GM18868 (cell line): ENCODE results near the gene SPPL2B.
"Not testable (repeated sequence)": the region's sequence is repeated elsewhere in the genome, so short reads cannot be mapped to it uniquely, and the experiment has no call there.

Experiments
- ATAC-seq: cut with Tn5 transposase; IDR thresholded peaks from one replicate; pipeline ENCODE4 v1.9.1; 2021; ENCODE audit warnings: mild to moderate bottlenecking, moderate library complexity; ENCODE audit not compliant: unreplicated experiment

Gene SPPL2B

DNA sequence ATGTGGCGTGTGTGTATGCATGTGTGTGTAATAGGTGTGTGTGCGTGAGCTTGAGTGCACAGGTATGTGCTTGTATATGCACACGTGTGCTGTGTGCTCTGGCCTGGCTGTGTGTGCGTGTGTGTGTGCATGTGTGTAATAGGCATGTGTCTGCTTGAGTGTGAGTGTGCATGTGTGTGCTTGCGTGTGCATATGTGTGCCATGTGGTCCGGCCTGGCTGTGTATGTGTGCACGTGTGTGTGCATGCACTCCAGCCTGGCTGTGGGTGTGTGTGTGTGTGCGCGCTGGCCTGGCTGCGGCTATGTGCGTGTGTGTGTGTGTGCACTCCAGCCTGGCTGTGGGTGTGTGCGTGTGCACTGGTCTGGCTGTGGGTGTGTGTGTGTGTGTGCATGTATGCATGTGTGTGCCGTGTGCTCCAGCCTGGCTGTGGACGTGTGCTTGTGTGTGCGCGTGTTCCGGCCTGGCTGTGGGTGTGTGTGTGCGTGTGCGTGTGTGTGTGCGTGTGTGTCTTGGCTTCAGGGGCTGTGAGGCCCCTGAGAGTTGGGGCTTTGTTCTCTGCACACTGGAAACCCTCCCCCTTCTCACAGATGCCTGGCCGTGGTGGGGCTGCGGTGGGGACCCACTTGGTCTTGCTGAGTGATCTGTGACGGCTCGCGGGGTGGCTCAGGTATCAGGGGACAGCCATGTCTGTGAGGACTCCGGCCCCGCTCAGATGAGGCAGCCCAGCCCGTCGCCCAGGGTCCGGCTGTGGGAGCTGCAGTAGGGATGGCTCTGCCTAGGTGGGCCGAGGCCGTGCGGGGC, 8.2 kb downstream of the SPPL2B start:
- no peak for ATAC-seq

DNA sequence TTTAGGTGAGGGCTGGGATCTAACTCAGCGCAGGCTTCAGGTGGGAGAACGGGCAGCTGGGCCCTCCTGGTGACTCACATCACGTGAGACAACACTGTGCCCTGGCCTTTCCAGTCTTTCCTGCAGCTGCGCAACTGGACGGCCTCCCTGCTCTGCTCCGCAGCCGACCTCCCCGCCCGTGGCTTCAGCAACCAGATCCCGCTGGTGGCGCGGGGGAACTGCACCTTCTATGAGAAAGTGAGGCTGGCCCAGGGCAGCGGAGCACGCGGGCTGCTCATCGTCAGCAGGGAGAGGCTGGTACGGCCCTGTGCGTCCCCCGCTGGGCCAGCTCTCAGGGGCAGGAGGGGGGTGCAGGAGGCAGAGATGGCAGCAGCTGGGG, 8.8 kb downstream of the SPPL2B start:
- no peak for ATAC-seq

DNA sequence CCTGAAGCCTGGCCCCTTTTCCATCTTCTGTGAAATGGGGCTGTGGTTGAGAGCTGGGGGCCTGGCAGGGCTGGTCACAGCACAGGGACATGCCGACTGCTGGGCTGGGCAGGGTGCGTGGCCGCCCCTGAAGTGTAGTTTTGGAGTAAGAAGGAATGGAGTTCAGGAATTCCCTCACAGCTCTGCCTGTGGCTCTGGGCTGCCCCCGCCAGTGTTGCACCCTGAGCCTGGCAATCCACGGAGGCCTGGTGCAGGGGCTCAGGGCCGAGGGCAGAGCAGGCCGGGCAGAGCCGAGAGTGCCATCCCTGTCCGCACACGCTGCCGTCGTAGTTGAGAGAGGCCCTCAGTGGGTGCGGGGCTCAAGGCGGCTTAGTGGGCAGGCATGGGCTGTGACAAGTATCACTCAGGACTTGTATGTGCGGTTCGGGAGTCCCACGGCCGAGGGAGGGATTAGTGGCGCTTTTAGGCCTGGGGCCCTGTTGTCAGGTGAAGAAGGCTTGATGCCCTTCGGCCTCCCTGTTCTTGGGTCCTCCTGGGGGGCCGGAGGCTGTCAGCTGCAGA, 9.7 kb downstream of the SPPL2B start:
- no peak for ATAC-seq

DNA sequence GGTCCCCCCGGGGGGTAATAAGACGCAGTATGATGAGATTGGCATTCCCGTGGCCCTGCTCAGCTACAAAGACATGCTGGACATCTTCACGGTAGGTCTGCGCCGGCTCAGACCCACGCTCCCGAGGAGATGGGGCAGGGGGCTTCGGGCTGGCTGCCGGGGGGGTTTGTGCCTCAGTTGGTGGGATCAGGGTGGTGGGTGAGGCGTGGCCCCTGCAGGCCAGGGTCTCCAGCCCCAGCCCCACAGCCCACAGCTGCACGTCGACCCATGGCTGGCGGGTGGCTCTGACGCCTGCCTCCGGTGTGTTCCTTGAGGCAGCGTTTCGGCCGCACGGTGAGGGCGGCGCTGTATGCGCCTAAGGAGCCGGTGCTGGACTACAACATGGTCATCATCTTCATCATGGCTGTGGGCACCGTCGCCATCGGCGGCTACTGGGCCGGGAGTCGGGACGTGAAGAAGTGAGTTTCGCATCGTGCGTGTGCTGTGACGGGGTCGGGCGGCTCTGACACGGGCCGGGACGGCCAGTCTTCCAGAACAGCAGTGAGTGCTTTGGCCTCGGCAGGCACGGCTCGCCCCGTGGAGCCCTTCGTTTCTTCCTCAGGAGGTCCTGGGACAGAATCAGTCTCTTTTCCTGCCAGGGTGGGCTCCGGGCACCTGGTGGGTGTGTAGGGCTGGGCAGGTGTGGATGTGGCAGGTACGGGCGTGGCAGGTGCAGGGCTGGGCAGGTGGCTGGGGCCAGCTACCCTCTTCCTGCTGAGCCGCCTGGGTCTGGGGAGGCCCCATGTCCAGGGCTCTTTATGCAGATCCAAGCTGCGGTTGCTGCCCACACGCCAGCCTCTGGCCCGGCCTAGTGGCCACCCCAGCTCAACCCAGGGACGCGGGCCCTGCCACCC, 10.5 kb downstream of the SPPL2B start:
- no peak for ATAC-seq

DNA sequence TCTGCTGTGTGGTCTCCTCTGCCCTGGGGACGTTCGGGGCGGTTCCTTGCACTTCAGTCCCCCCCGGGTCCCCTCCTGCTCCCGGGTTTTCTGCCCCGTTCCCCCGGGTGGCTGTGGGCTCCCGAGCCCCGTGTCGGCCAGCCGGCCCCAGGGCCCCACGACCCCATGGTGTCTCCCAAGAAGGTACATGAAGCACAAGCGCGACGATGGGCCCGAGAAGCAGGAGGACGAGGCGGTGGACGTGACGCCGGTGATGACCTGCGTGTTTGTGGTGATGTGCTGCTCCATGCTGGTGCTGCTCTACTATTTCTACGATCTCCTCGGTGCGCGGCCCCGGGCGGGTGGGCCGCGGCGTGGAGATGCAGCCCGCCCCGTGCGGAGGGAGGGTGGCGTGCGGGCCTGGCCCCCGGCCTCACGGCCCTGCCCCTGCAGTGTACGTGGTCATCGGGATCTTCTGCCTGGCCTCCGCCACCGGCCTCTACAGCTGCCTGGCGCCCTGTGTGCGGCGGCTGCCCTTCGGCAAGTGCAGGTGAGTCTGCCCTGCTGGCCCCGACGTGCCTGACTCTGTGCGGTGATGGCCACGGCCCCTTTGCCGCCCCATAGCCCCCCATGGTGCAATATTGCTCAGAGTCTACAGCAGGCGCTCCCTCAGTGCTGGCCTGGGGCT, 11.3 kb downstream of the SPPL2B start:
- no peak for ATAC-seq

DNA sequence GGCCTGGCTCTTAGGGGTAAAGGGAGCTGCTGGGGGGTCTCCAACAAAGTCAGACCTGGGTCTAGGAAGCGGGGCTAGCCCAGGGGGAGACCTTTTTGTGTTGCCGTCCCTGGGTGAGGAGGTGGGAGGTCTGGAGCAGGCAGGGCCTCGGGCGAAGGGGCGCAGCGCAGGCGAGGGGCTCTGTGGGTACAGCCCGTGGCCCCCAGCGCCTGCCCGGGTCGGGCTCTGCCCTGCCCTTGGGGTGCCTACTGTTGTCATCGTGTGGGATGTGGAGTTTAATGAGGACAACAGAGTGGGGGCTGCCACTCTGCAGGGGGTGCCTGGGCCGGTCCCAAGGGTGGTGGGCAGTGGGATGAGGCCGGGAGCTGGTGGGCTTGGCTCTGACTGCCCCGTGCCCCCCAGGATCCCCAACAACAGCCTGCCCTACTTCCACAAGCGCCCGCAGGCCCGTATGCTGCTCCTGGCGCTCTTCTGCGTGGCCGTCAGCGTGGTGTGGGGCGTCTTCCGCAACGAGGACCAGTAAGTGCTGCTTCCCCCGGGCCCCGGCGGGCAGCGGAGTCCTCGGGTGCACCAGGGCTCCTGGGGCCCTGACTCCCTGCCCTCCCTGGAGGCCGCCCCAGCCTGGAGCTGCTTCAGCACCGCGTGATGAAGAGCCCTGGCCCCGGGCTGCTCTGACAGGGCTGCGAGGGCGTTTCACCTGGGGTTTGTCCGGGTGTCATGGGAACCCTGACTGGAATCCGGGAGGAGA, 12.2 kb downstream of the SPPL2B start:
- no peak for ATAC-seq

DNA sequence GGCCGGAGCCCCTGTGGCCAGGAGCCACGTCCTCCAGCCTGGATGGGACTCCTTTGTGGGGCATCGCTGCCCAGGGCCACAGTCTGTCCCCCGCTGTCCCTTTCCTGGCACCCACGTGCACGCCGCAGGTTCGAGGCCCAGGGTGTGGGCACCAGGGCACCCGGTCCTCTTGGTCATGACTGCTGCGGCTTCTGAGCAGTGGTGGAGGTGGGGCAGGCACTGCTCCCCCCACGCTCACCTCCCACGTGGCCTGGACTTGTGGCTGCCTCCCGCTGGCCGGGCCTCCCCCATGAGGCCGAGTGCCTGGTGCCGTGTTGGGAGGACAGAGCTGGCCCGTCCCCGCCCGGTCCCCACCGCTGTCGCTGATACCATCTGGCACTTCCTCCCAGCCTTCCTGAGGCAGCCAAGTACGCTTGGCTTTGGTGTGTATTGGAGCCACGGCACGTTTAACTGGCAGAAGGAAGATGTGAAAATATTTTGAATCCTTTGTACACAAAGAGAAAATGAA, 12.8 kb downstream of the SPPL2B start:
- ATAC-seq, result no peak

DNA sequence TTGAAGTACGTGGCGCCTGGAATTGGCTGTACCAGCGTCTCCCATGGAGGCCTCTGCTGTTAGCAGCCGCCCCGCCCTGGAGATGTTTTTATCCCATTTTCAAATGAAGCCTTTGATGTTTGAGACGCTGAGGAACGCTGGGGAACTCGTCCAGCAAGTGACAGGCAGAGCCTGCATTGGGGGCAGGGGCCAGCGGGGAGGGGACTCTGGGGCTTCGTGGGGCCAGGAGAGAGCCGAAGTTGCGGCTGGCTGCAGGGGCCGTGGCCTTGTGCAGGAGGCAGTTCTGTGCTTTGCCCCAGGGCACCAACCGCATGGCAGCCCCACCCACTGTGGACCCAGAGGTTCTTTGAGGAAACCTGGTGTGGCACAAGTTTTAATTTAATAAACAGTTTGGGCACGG, 13.5 kb downstream of the SPPL2B start:
- no peak for ATAC-seq

DNA sequence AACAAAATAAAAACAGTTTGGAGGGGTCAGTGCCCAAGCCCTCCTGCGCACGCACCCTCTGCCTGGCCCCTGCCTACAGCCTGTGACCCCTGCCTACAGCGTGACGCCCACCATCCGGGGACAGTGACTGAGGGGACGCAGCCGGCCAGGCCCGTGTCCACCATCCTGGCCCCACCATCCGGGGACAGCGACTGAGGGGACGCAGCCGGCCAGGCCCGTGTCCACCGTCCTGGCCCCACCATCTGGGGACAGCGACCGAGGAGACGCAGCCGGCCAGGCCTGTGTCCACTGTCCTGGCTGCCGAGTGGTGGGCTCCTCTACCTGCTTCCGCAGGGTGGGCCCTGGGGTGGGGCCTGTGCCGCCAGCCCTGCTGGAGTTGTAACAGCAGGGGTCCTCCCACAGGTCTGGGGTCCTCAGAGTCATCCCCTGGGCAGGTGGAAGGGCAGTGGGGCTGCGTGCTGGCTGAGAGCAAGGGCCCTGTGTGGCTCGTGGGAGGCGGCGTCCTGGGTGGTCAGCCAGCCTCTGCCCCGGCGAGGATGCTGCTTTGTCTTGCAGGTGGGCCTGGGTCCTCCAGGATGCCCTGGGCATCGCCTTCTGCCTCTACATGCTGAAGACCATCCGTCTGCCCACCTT, 14.3 kb downstream of the SPPL2B start:
- no peak for ATAC-seq

DNA sequence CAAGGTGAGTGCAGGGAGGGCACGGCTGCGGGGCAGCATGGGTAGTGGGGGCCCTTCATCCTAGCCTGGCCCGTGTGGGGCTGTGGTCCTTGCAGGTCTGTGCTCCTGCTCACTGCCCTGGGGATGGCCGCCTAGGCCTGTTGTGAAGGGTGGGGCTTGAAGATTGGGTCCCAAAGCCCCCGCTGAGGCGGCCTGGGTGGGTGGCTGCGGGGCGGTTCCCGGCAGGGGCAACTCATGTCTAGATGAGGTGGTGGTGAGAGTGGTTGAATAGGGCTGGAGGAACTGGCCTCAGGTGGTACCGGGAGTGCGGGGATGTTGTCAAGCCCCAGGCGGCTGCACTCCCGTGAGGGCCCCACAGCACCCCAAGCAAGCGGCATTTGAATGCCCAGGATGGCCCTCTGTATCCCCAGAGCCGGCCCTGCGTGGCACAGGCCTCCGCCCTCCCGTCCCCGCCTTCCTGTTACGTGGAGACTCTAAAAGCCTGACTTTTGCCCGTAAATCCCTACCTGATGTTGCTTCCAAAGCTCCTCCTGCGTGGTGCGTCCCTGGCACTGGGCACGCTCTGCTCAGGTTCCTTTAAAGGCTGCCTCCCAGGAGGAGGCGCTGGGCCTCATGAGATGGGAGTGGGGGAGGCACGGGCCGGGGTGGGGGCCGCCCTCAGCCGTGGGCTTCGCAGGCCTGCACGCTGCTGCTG, 15.0 kb downstream of the SPPL2B start:
- no peak for ATAC-seq

DNA sequence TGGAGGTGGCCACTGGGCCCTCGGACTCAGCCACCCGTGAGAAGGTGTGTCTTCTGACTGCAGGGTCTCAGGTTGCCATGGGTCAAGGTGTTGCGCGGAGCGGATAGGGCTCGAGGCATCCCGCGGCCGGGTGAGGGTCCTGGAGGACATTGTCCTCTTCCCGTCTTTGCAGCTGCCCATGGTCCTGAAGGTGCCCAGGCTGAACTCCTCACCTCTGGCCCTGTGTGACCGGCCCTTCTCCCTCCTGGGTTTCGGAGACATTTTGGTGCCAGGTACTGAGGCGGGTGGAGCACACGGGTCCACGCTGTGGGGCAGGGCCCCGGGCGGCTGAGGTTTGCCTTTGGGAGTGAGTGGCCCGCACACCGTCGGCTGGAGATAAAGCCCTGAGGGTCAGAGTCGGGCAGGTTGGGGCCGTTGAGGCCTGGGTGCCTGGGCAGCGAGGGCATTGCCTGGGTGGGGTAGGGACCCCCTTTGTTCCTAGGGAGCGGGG, 15.9 kb downstream of the SPPL2B start:
- no peak for ATAC-seq

DNA sequence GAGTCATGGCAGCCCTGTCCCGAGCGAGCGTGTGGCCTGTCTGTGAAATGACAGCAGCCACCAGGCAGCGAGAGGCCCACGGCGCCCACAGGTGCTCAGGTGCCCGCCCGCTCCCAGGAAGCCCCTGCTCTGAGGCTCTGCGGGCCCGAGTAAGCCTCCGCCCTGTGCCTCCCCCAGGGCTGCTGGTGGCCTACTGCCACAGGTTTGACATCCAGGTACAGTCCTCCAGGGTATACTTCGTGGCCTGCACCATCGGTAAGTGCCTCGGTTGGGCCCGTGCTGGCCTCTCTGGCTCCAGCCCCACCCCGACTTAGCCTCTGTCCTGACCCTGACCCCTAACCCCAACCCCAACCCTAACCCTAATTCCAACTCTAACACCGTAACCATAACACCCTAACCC, 16.6 kb downstream of the SPPL2B start:
- no peak for ATAC-seq

DNA sequence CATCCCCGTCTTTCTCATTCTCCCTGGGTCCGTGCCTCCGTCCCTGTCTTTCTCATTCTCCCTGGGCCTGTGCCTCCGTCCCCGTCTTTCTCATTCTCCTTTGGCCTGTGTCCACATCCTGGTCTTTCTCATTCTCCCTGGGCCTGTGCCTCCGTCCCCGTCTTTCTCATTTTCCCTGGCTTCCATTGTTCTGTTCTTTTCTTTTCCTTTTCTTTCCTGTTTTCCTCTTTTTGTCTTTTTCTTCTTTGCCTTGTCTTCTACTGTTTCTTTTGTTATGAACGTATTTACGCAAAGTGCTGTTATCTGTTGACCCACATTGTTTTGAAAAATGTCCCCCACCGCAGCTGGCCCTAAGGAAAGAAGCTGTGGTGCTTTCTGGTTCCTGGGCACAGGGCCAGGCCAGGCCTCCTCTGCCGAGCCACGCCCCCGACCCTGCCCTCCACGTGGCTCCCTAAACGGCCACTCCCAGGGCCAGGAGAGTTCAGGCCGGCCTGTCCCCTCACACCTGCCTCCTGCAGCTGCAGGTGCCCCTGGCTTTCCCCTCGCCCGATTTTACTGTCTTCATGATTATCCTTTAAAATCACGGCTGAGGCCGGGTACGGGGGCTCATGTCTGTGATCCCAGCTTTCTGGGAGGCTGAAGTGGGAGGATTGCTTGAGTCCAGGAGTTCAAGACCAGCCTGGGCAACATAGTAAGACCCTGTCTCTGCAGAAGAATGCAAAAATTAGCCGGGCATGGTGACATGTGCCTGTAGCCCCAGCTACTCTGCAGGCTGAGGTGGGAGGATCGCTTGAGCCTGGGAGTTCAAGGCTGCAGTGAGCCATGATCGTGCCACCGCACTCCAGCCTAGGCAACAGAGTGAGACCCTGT, 17.5 kb downstream of the SPPL2B start:
- no peak for ATAC-seq

DNA sequence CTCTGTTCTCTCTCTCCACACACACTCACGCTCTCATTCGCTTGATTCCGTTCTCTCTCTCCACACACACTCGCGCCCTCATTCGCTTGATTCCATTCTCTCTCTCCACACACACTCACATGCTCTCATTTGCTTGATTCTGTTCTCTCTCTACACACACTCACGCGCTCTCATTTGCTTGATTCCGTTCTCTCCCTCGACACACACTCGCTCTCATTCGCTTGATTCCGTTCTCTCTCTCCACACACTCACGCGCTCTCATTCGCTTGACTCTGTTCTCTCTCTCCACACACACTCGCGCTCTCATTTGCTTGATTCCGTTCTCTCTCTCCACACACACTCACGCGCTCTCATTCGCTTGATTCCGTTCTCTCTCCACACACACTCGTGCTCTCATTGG, 21.3 kb downstream of the SPPL2B start:
- ATAC-seq, result not testable (repeated sequence)

DNA sequence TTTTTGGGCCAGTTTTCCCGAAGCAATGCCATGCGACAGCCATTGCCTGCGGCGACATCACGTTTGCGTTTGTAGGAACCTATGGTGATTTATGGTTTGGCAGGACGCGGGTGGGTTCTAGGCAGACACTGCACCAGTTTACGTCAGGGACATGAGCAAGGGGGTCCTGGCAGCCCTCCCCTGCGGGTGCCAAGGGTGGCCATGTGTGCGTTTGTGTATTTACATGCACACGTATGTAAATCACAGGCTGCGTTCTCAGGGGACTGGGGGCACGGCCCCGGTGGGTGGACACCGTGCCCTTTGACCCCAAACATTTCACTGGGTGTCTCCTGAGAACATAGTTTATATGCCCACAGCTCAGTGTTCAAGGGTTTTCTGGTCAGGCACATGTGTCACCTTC, 22.2 kb downstream of the SPPL2B start:
- no peak for ATAC-seq

DNA sequence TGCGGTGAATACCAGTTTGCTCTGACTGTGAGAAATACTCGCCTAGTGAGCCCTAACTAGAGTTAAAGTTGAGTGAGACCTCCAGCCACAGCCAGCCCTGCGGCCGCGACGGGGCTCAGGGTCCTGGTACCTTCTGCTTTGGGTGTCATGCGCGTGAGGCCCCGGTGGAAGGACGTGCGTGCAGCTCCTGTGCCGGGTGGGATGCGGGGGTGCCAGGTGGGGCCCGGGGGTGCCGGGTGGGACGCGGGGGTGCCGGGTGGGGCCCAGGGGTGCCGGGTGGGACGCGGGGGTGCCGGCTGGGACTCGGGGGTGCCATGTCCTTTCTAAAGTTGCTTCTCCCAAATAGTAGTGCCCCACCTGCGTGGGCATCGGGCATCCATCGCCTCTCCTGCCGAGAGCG, 23.1 kb downstream of the SPPL2B start:
- no peak for ATAC-seq

DNA sequence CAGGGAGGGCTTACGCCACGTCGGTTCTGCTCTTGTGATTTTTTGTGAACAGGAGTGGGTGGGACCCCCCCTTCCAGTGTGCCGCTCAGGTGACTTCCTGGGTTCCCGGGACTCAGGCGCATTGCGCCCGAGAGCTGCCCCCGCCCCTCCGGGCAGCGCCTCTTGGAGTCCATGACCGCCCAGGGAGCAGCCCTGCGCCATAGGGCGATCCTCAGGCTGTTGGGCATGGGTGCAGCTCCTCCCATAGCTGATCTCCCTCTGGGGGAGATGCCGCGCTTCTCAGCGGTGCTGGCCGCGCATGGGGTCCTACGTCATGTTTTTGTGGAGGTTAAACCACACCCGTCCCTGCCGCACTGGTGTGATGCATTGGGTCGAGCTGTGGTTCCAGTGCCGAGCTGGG, 23.6 kb downstream of the SPPL2B start:
- ATAC-seq, result no peak

DNA sequence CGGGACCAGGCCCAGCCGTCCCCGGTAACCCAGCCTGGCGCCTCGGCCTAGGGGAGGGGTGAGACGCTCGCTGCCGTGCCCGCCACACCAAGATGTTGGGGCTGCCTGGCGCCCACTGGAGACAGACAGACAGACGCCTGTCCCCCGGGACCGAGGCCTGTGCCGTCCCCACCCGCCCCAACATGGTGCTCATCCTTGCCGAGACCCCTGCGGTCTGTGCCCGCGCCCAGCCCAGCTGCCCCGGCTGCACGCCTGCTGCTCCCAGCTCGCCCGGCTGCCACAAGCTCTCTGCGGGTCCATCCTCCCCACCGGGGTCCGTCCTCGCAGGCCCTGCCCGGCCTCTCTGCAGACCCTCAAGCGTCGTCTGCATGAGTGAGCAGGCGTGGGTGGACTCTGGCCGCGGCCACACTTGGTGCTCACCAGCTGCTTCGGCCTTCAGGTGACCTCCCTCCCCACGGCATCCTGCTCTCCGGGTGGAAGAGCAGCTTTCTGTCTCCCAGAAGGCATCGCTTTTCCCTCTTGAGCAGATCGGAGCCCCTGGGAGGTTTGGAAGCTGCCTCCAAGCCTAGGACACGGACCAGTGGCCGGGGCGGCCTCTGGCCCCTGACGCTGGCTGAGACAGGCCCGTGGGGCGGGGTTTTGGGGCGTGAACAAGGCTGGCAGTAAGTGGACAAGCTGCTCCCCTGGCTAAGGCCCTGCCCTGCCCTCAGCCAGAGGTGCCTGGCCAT, 24.8 kb downstream of the SPPL2B start:
- no peak for ATAC-seq
